HG02973 (cell line): ENCODE results near the gene TAC4.

Experiments
- ATAC-seq: cut with Tn5 transposase; IDR thresholded peaks from one replicate; pipeline ENCODE4 v1.9.1; 2021; ENCODE audit warnings: moderate library complexity; ENCODE audit not compliant: unreplicated experiment

TAC4 gene

GRCh38 chr17:49848019-49848473 is at the start of gene TAC4:
TAC4 (minus strand) TSS chr17:49848069; CDS start chr17:49848017, 52 bp downstream.
- ATAC-seq = no peak

GRCh38 chr17:49896860-49897259 is 49.0 kb upstream of the TAC4 start:
- ATAC-seq = no peak

GRCh38 chr17:49896222-49896621 is 48.4 kb upstream of the TAC4 start:
- ATAC-seq = no peak

- ATAC-seq = no peak
Measured at GRCh38 chr17:49895812-49896211, 47.9 kb upstream of the TAC4 start.

GRCh38 chr17:49894761-49895160 is 46.9 kb upstream of the TAC4 start:
- no peak for ATAC-seq

GRCh38 chr17:49891694-49892389 is 44.0 kb upstream of the TAC4 start:
- ATAC-seq = no peak

GRCh38 chr17:49891271-49891670 is 43.4 kb upstream of the TAC4 start:
- ATAC-seq = no peak

GRCh38 chr17:49890852-49891251 is 43.0 kb upstream of the TAC4 start:
- ATAC-seq = no peak

- no peak for ATAC-seq
Measured at GRCh38 chr17:49890077-49890821, 42.4 kb upstream of the TAC4 start.

- ATAC-seq = no peak
Measured at GRCh38 chr17:49889500-49889899, 41.6 kb upstream of the TAC4 start.

- no peak for ATAC-seq
Measured at GRCh38 chr17:49887744-49888360, 40.0 kb upstream of the TAC4 start.

- no peak for ATAC-seq
Measured at GRCh38 chr17:49887086-49887743, 39.3 kb upstream of the TAC4 start.

- no peak for ATAC-seq
Measured at GRCh38 chr17:49886036-49886435, 38.2 kb upstream of the TAC4 start.

- ATAC-seq = no peak
Measured at GRCh38 chr17:49882434-49882833, 34.6 kb upstream of the TAC4 start.

- ATAC-seq = no peak
Measured at GRCh38 chr17:49881054-49881402, 33.2 kb upstream of the TAC4 start.

GRCh38 chr17:49880291-49881053 is 32.6 kb upstream of the TAC4 start:
- no peak for ATAC-seq

- no peak for ATAC-seq
Measured at GRCh38 chr17:49878931-49879904, 31.3 kb upstream of the TAC4 start.

- ATAC-seq = no peak
Measured at GRCh38 chr17:49875685-49876084, 27.8 kb upstream of the TAC4 start.

- no peak for ATAC-seq
Measured at GRCh38 chr17:49874911-49875310, 27.0 kb upstream of the TAC4 start.

GRCh38 chr17:49873926-49874325 is 26.1 kb upstream of the TAC4 start:
- ATAC-seq = no peak
